Stimulated activated CD8-positive, alpha-beta memory T cell treated with anti-CD3 and anti-CD28 coated beads, Interleukin-2, amount 100 ng/mL, for 1 hour (primary cell): ENCODE results near the gene NACC2.

Source experiments
- DNase-seq, 2 donors: peaks; one replicate each; pipeline ENCODE4 v3.0.0-alpha.2; 2020; ENCODE audit warnings: low read depth in 2 of 2

NACC2 gene

GRCh38 chr9:136012651-136013050 lies 82.4 kb downstream of the NACC2 start:
- DNase-seq = no peak

DNA sequence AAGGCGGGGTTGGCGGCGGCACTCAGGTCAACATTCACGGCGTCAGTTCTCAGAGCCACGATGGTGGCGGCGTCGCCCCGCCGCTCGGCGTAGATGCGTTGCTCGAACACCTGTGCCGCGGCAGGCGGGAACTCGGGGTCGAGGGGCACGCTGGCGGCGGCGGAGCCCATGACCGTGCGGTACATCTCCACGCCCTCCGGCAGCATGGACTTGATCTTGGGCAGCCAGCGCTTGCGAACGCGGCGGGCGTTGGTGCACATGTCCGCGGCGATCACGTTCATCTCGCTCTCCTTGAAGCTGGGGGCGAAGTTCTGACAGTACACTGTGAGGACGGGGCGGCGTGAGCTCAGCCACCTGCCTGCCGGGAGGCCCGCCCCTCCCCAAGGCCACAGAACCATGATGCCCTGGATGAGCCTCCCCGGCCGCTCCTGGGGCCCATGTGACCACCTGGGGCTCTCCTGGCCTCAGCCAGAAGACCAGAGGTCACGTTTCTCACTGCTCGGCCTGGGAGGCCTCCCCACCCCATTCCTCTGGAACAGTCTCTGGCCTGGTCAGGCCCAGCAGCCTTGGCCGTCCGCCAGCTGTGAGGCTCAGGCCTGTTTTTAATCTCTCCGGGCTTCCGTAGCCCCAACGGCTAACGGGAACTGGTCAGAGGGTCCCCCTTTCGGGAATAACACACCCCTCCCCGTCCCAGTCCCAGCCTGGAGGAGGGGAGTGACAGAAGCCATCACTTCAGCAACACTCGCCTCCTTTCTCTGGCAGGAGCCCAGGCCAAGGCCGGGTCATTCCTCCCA lies 83.2 kb downstream of the NACC2 start:
- no peak for DNase-seq

DNA sequence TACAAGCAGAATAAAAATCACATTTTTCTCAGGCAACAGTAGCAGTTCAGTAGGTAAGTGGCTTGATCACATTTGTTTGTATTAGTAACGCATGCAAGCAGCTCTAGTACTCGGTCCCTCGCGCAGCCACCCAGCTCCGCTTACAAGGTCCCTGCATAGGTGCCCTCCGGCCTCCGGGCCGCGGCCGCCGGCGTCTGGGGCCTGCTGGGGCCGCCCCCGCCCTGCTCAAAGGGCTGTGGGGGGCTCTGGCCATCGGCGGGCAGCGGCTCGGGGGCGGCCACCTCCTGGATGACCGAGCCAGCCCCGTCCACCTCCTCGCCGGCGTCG lies 83.8 kb downstream of the NACC2 start:
- DNase-seq = no peak

GRCh38 chr9:136010615-136011361 lies 84.3 kb downstream of the NACC2 start:
- no peak for DNase-seq

DNA sequence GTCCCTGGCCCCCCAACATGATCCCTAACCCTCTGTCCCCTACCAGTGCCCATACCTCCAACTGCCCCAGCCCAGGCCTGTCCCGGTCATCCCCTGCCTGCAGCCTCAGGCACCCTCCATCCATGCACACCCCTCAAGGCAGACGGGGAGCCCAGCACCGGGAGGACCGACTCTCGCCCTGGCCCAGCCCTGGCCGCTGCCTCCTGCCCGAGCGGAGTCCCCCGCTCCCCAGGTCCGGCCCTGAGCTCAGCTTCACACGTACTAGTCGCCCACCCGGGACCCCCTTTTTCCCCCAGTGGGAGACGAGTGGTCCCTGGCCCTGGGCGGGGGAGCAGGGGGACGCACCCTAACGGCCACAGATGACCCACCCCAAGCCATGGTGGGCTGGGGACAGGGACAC lies 84.9 kb downstream of the NACC2 start:
- no peak for DNase-seq

- DNase-seq = no peak
These were observed 85.6 kb downstream of the NACC2 start for GRCh38 chr9:136009516-136009915.

DNA sequence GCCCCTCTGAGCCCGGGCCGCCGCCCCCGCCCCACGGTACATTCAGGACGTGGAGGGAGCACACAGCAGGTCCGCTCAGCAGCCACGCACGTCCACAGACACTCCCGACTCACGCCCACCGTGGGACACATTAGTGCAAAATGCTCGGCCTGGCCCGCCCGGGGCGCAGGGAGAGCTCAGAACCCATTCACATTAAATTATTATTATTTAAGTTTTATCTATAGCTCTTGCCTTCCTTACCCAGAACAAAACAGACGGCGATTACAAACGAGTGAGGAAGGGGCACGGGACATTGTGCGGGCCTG lies 86.4 kb downstream of the NACC2 start:
- DNase-seq = no peak

- no peak for DNase-seq
These were observed 87.0 kb downstream of the NACC2 start for GRCh38 chr9:136007934-136008692.

DNA sequence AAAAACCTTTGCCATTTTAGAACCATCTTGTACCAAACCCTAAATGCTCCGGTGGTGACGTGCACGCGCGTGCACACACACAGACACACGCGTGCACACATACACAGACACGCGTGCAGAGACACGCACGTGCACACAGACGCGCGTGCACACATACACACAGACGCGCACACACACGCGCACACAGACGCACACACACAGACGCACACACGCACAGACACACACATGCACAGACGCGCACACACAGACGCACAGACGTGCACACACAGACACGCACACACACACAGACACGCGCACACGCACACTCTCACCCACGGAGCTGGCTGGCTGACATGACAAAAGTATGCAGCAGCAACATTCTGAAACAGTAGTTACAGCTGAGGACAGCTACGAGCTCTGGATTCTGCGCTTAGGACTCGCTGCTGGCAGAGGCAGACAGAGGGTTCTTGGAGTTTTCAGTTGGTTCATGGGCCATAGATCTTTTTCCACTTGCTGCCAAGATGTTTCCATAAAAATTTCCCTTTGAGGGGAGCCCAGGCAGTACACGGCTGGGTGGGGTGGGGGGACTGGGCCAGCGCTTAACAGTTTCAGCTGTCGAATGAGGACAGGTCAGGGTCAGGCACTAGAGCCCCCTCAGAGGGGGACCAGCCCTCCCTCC lies 87.7 kb downstream of the NACC2 start:
- no peak for DNase-seq

DNA sequence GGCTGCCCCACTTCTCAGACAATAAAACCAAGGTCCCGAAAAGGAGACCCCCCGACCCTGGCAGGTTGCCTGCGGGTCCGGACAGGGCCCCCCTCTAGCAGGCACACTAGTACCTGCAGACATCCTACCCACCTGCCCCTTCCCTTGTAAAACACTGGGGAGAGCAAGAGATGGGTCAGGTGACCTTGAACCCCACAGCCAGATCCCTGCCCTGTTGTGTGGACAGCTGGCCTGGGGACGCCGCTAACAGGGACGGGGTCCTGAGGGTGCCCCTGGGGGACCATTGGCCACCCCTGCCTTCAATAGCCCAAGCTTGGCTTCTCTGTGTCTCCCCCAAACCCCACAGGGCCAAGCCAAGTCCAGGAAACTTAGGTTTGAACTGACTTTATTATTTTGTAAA lies 88.9 kb downstream of the NACC2 start:
- DNase-seq = no peak

DNA sequence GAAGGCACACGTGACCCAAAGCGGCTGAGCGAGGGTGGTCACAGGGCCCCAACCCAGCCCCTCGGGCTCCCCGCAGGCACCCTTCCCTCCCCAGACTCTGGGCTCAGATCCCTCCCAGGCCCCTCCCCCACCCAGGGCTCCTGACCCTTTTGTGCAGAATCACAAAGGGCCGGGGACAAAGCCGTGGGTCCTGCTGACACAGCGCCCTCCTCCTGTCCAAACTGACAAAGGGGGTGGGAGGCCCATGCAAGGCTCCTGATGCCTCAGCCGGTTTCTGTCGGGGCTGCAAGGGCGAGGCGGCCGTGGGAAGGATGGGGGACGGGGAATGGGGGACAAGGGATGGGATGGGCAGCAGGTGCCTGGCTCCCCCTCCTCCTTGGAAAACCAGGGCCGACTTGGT lies 90.4 kb downstream of the NACC2 start:
- no peak for DNase-seq

GRCh38 chr9:136004219-136004618 lies 90.9 kb downstream of the NACC2 start:
- DNase-seq = no peak

DNA sequence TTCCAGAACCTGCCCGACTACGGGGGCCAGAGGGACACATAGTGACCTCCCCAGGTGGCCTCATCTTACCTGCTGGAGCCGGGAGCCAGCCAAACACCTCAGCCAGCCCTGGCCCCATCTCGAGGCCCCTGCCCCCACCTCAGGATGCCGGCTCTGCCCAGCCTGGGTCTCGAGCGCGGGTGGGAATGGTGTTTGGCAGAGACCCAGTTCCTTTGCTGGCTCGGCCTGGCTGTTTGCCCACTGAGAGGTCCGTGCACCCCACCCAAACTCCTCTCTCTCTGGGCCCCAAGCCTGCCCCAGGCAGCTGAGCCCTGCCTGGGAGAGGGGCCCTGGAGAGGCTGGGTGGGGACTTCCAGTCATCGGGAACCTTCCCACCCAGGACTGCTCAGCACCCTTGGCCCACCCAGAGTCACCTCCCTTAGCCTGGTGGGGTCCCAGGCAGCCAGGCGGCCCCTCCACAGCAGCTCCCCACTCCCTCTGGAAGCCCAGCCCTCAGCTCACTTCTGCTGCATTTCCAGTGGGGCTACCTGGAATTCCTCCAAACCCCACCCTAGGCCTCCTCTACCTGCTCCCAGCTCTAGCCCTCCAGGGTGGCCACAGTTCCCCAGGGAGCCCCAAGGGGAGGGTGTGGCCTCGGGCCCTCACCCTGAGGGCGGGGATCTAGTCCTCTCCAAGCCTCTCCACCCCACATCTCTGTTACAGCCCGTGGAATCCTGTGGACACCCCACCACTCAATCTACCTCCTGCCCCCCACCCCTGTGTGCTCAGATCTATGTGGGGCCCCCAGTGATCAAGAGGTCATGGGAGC lies 91.5 kb downstream of the NACC2 start:
- no peak for DNase-seq

GRCh38 chr9:136002881-136003280 lies 92.2 kb downstream of the NACC2 start:
- DNase-seq = no peak

- DNase-seq = no peak
These were observed 92.9 kb downstream of the NACC2 start for GRCh38 chr9:136002215-136002614.

- DNase-seq = no peak
These were observed 93.9 kb downstream of the NACC2 start for GRCh38 chr9:136001231-136001630.

DNA sequence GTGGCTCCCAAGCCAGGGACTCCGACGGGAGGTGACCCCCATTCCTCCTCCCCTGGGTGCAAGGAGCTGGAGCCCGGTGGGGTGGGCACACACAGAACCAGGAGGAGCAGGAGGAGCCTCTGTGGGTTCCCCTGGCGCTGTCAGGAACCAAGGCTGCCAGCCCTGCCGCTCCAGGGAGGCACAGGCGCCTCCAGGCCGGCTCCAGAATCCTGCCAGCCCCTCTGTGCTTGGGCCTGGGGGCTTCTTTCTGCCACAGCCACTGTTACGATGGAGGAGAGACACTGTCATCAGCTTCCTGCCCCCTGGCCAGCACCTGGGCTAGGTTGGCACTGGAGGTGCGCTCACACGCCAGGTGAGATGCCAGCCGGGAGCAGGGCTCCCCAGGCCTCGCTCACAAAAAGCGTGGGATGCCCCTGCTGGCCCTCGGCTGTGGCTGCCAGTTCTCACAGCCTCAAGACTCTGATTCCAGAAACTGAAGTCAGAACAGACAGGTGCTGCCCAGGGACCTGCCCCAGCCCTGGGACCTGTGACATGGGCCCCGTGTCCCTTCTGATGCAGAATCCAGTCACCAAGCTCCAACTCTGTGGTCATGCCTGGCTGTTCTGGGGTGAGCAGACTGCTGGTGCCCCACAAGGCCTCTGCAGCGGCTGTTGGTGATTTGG lies 96.5 kb downstream of the NACC2 start:
- DNase-seq = no peak

GRCh38 chr9:135998016-135998380 lies 97.1 kb downstream of the NACC2 start:
- no peak for DNase-seq

DNA sequence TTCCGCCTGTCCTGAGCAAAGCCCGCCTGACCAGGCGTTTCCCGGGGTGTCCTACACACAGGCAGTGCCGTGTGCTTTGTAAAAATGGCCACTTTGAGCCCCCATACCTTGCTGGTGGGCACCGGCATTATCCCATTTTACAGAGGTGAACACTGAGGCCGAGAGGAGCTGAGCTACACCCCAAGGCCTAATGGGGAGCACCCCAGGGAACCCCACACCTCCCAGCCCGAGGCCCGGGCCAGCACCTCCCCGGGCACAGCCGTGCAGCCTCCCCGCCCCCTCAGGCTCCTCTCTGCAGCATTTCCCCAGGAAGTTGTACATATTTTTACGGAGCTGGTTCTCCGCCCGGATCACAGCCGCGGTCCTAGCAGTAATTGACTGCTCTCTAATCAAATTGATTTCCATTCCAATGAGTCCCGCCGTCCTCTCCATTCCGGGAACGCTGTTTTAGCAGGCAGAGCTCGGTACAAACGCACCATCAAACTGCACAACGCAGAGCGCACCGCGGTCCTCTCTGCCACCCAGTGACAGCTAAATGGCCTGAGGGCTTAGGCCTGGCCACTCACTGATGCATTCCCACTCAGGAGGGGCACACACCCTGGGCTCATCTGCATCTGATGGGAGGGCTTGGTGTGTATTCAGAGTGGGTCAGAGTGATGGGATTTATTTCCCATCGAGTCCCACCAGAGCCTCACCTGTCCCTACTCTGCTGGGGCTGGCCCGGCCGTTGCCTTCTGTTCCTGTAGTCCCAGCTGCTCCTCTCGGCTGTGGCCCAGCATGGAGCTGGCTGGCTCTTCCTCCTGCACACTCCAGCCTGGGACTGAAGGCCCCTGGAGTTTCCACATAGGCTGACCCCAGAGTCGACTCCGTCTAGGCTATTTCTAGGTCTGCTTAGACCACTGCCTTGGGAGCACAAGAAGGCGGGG lies 97.7 kb downstream of the NACC2 start:
- DNase-seq = no peak

DNA sequence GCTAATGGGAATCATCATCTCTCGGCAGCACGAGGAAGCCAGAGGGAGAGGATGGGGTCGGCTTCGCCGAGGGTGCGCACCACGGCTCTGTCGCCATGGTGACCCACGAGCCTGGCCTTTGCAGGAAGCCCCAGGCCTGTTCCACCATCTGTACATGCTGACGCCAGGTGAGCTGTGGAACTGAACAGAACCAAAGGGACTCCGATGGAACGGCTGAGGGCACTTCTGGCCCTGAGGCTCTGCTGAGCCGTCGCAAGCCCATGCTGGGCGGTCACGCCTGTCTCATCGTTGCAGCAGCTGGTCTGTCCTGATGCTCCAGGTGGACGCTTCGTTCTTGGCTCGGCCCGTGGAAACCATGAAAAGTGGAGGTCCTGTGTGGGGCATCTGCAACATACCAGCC lies 99.3 kb downstream of the NACC2 start:
- DNase-seq = no peak
